ENCODE data around the gene PPP1R8.

DNA sequence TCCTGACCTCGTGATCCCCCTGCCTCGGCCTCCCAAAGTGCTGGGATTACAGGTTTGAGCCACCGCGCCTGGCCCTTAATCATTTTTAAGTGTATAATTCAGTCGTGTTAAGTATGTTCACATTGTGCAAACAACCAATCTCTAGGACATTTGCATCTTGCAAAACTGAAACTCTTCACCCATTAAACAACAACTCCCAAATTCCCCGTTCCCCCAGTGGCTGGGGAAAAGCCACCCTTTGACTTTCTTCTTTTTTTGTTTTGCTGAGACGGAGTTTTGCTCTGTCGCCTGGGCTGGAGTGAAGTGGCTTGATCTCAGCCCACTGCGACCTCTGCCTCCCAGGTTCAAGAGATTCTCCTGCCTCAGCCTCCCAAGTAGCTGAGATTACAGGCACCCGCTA is 35.2 kb downstream of the PPP1R8 start:
- TF ChIP-seq EZH2 (IDR thresholded peaks at IDR 0.05; ENCODE audit: low read length, missing control alignments): no peak
- TF ChIP-seq, protein P1, sequence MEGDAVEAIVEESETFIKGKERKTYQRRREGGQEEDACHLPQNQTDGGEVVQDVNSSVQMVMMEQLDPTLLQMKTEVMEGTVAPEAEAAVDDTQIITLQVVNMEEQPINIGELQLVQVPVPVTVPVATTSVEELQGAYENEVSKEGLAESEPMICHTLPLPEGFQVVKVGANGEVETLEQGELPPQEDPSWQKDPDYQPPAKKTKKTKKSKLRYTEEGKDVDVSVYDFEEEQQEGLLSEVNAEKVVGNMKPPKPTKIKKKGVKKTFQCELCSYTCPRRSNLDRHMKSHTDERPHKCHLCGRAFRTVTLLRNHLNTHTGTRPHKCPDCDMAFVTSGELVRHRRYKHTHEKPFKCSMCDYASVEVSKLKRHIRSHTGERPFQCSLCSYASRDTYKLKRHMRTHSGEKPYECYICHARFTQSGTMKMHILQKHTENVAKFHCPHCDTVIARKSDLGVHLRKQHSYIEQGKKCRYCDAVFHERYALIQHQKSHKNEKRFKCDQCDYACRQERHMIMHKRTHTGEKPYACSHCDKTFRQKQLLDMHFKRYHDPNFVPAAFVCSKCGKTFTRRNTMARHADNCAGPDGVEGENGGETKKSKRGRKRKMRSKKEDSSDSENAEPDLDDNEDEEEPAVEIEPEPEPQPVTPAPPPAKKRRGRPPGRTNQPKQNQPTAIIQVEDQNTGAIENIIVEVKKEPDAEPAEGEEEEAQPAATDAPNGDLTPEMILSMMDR (conservative IDR thresholded peaks at IDR 0.05 in 1 of 2, IDR thresholded peaks at IDR 0.05 in 1 of 2; ENCODE audit: low read depth in 1 of 2, low read length in 2 of 2): no peak
